Uterus (tissue), 4 donors: ENCODE data around the gene HIRA. TPM values are rescaled to one million over a fixed set of nuclear protein-coding genes. Genes with fewer than 3 reads are reported as not detected.
"Not testable (repeated sequence)": the region's sequence is repeated elsewhere in the genome, so short reads cannot be mapped to it uniquely, and the experiment has no call there.

ENCODE experiments used
- DNase-seq, 2 donors: peaks; one replicate each; pipeline ENCODE4 v3.0.0-alpha.2; 2019 to 2020
- H3K27ac ChIP-seq, 2 donors: fragments of 200-600 bp; sonication (generic); 1 replicate in 1 of 2; 2 replicates in 1 of 2; pipeline ENCODE4 v1.5.1; 2016 to 2018
- H3K27me3 ChIP-seq, 2 donors: fragments of 200-600 bp; sonication (generic); one replicate each; pipeline ENCODE4 v1.5.1; 2018 to 2019; ENCODE audit warnings: control low read depth in 1 of 2
- H3K36me3 ChIP-seq, 2 donors: fragments of 200-600 bp; sonication (generic); one replicate each; pipeline ENCODE4 v1.5.1; 2019; ENCODE audit warnings: control low read depth in 1 of 2
- H3K4me1 ChIP-seq, 2 donors: fragments of 200-600 bp; sonication (generic); one replicate each; pipeline ENCODE4 v1.5.1; 2018 to 2019; ENCODE audit warnings: control low read depth in 1 of 2
- H3K4me3 ChIP-seq, 2 donors: fragments of 200-600 bp; sonication (generic); 1 replicate in 1 of 2; 2 replicates in 1 of 2; pipeline ENCODE4 v1.5.1; 2018 to 2019; ENCODE audit warnings: mild to moderate bottlenecking in 1 of 2
- H3K9me3 ChIP-seq, 2 donors: fragments of 200-600 bp; sonication (generic); one replicate each; pipeline ENCODE4 v1.5.1; 2019; ENCODE audit warnings: control low read depth in 1 of 2
- CTCF ChIP-seq, 4 experiments: fragments of 200-600 bp in 2 of 4; fragments of 450-650 bp in 2 of 4; sonication (generic) in 2 of 4; IDR thresholded peaks; one replicate each; pipeline ENCODE4 v1.5.1; 2016 to 2019; ENCODE audit warnings: antibody characterized with exemption in 4 of 4, mild to moderate bottlenecking in 2 of 4, moderate library complexity in 1 of 4
- POLR2A ChIP-seq, 2 donors: fragments of 450-650 bp; IDR thresholded peaks; one replicate each; pipeline ENCODE4 v1.6.1; 2016; ENCODE audit warnings: antibody characterized with exemption in 2 of 2, mild to moderate bottlenecking in 1 of 2, moderate library complexity in 1 of 2
- intact Hi-C: fragments of 100-400 bp; cut with DNase I; formaldehyde crosslinking; loops from one replicate; pipeline ENCODE4 v1.15.1; 2023; ENCODE audit warnings: low total_unique reads
- total RNA-seq, 4 donors: library from RNA; depleted of rRNA in 3 of 4; stranded (reverse); fragments of >200 nt in 3 of 4; gene quantifications; one replicate each; pipeline versions ENCODE4 v1.1.0 to v1.2.4, GENCODE V29; 2014 to 2023
- donor health status: DM: yes; HTN: yes; CAD: no.

The HIRA gene
- total RNA-seq, 4 donors from 2014 or later, result 0.29 to 32.1 (median 11.7) TPM

GRCh38 chr22:19442166-19442565 lies 10.6 kb upstream of the HIRA start:
- Histone ChIP-seq H3K9me3 (no peaks in the 10 kb centered on the region), H3K4me1 (no peaks in the 10 kb centered on the region), H3K36me3 (no peaks in the 10 kb centered on the region), H3K27me3 (no peaks in the 10 kb centered on the region), H3K4me3 (no peak overlapping the region), H3K27ac (no peak overlapping the region)
- DNase-seq, result no peak
- intact Hi-C loops, result no loop called here
- TF ChIP-seq POLR2A (IDR thresholded peaks at IDR 0.05) (no peak), CTCF (IDR thresholded peaks at IDR 0.05) (no peak)

- Histone ChIP-seq H3K4me1 (no peaks in the 10 kb centered on the region), H3K9me3 (no peaks in the 10 kb centered on the region)
- intact Hi-C loops, result no loop called here
Measured at GRCh38 chr22:19440411-19441195, 9.1 kb upstream of the HIRA start.

GRCh38 chr22:19438298-19438697 lies 6.8 kb upstream of the HIRA start:
- no peak overlapping the region for H3K27ac ChIP-seq
- no peaks in the 10 kb centered on the region for H3K36me3 ChIP-seq
- intact Hi-C loops, result no loop called here
- H3K27me3 ChIP-seq, result no peaks in the 10 kb centered on the region
- peaks cover 0 to 5% of the 10 kb centered on the region in 2 donors for H3K4me1 ChIP-seq
- TF ChIP-seq CTCF (IDR thresholded peaks at IDR 0.05) (no peak), POLR2A (IDR thresholded peaks at IDR 0.05) (no peak)
- H3K9me3 ChIP-seq, result no peaks in the 10 kb centered on the region
- no peak overlapping the region for H3K4me3 ChIP-seq
- no peak for DNase-seq

More at GRCh38 chr22:19440411-19441195, 9.1 kb upstream of the HIRA start:
- Histone ChIP-seq H3K4me3 (no peak overlapping the region), H3K27ac (no peak overlapping the region), H3K27me3 (no peaks in the 10 kb centered on the region), H3K36me3 (no peaks in the 10 kb centered on the region)
- no peak for TF ChIP-seq CTCF (IDR thresholded peaks at IDR 0.05)
- TF ChIP-seq POLR2A (IDR thresholded peaks at IDR 0.05), result no peak
- DNase-seq, result no peak

DNA sequence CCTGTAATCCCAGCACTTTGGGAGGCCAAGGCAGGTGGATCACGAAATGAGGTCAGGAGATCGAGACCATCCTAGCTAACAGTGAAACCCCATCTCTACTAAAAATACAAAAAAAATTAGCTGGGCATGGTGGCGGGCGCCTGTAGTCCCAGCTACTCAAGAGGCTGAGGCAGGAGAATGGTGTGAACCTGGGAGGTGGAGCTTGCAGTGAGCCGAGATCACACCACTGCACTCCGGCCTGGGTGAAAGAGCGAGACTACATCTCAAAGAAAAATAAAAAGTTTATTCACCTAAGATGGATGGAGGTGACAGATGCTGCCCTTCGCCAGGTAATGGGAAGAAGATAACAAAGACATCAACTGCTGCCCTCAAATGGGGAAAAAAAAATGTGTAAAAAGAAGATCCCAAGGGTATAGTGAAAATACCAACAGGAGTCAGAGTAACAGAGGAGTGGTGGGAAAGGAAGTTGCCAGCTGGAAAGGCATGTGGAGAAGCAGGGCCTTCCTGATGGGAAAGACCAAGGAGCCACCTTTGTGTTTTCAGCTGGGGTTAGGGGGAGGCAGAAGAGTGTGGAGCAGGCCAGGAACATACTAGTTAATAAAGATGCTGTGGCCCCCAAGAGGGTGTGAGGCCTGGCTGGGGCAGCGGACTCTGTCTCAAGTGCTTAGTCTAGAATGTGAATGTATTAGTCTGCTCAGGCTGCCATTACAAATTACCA lies 5.1 kb upstream of the HIRA start:
- H3K36me3 ChIP-seq, H3K27me3 ChIP-seq, H3K4me1 ChIP-seq, H3K9me3 ChIP-seq, H3K27ac ChIP-seq, H3K4me3 ChIP-seq, intact Hi-C loops, DNase-seq: not testable (repeated sequence)

DNA sequence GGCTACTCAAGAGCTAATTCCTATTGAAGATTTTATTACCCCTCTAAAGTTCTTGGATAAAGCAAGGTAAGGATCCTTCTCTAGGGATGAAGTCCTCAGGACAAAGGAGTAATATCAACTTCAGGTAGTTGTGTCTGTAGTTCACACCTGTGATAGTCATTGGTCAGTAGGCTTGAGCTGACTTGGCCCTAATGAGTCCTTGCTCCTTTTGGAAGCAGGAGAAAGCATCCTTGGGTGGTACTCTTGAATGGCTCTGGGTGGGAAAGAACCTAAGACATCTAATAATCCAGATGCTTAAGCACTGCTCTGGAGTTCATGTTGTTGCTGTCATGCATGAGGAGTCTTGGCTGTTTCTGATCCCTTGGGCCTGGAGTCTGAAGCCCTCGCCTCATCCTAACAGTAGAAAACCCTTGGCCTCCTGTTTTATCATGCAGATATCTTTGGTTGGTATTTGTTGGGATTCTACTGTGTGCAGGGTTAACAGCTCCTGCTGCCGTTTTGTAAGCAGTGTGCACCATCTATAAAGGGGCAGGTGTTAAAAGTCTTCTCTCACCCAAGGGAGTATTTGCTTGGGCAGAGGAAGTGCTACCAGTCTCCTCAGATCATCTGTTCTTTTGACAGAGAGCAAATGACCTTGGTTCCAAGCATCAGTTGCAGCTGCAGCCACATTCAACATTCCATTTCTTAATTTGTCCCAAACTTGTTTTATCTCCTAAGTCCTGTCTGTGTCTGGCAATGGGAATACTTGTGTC lies 3.5 kb upstream of the HIRA start:
- no peak for DNase-seq
- H3K4me3 ChIP-seq, result no peak overlapping the region
- TF ChIP-seq CTCF (IDR thresholded peaks at IDR 0.05) (no peak), POLR2A (IDR thresholded peaks at IDR 0.05) (no peak)
- no peaks in the 10 kb centered on the region for H3K27me3 ChIP-seq
- H3K27ac ChIP-seq, result no peak overlapping the region
- no peaks in the 10 kb centered on the region for H3K36me3 ChIP-seq
- intact Hi-C loops, result no loop called here
- peaks cover 9 to 11% of the 10 kb centered on the region in 2 donors for H3K4me1 ChIP-seq
- no peaks in the 10 kb centered on the region for H3K9me3 ChIP-seq
